Naive thymus-derived CD8-positive, alpha-beta T cell (primary cell): ENCODE data around the gene SCN3A. TPM values are rescaled to one million over a fixed set of nuclear protein-coding genes. Genes with fewer than 3 reads are reported as not detected.

ENCODE experiments used
- ATAC-seq, 2 donors: fragments of 150-1000 bp; cut with Tn5 transposase in 1 of 2; sonication (Bioruptor Pico), chemical (Tn5 transposase) in 1 of 2; 1 replicate in 1 of 2; 2 replicates in 1 of 2; pipeline ENCODE4 v1.10.0; 2021; ENCODE audit warnings: mild to moderate bottlenecking in 2 of 2, moderate library complexity in 2 of 2
- POLR2A ChIA-PET: fragments of 350-600 bp; sonication (Branson Sonifier 250); formaldehyde crosslinking; loops from one replicate; lab custom pipeline; 2021; ENCODE audit warnings: antibody characterized with exemption; lab: Charles Lee
- DNase-seq, 10 donors: peaks; one replicate each; pipeline versions ENCODE4 v3.0.0 to v3.0.0-alpha.2; 2020 to 2022
- H3K27ac Mint-ChIP-seq, 10 donors: one replicate each; pipeline ENCODE4 v1.8.0; 2020 to 2022; ENCODE audit warnings: mild to moderate bottlenecking in 10 of 10, mixed read lengths in 10 of 10, moderate library complexity in 4 of 10, inconsistent platforms in 1 of 10
- H3K27me3 Mint-ChIP-seq, 5 donors: one replicate each; pipeline ENCODE4 v1.8.0; 2021 to 2022; ENCODE audit warnings: mixed read lengths in 5 of 5
- H3K36me3 Mint-ChIP-seq, 3 donors: one replicate each; pipeline ENCODE4 v1.8.0; 2020 to 2022; ENCODE audit warnings: mixed read lengths in 3 of 3, mild to moderate bottlenecking in 2 of 3, inconsistent platforms in 1 of 3
- H3K4me1 Mint-ChIP-seq, 4 donors: one replicate each; pipeline ENCODE4 v1.8.0; 2021 to 2022; ENCODE audit warnings: mixed read lengths in 4 of 4
- H3K4me3 Mint-ChIP-seq, 10 donors: one replicate each; pipeline ENCODE4 v1.8.0; 2020 to 2022; ENCODE audit warnings: mild to moderate bottlenecking in 10 of 10, mixed read lengths in 10 of 10, moderate library complexity in 6 of 10, inconsistent platforms in 1 of 10
- H3K9me3 Mint-ChIP-seq, 9 donors: one replicate each; pipeline ENCODE4 v1.8.0; 2020 to 2022; ENCODE audit warnings: mixed read lengths in 9 of 9, mild to moderate bottlenecking in 3 of 9, inconsistent platforms in 1 of 9, moderate library complexity in 1 of 9
- polyA plus RNA-seq, 3 donors: library from polyadenylated mRNA; unstranded; fragments of 300-500 nt; fragmentation: Illumina TruSeq; gene quantifications; one replicate each; pipeline ENCODE4 v1.2.3, GENCODE V29; 2021
- total RNA-seq, 8 experiments: library from RNA in 2 of 8; stranded (reverse) in 2 of 8; gene quantifications; one replicate each; pipeline ENCODE4 v1.2.3 and lab custom pipeline; 2021 to 2026

The SCN3A gene
- total and polyA plus RNA-seq, 5 experiments from 2014 or later = 0.26 to 0.27 TPM; not detected in 3

DNA sequence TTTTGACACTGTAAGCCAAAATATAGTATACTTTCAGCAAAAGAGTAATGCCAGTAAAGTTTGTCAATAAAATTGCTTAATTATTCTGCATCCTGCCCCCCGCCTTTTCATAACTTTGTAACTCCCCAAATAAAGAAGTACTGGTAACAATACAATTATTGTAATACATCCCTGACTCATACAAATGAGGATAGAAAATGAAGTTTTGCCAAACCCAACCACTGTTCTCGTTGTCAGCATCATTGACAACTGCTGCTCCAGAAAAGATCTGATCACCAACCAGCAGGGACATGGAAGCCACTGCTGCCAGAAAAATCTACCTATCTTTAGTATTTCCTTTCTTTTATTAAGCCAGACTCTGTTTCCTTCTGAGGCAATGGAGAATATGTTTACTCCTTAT is 27.1 kb downstream of the SCN3A start:
- H3K27me3 Mint-ChIP-seq = peaks cover 0 to 5% (median 0%) of the 10 kb centered on the region in 5 donors
- ATAC-seq = no peak

GRCh38 chr2:165173215-165173614 is 30.6 kb downstream of the SCN3A start:
- ATAC-seq (no peak), DNase-seq (no peak)
- Mint-ChIP-seq H3K4me1 (no peaks in the 10 kb centered on the region), H3K36me3 (no peaks in the 10 kb centered on the region), H3K27ac (no peak overlapping the region), H3K4me3 (no peak overlapping the region), H3K9me3 (no peaks in the 10 kb centered on the region), H3K27me3 (no peaks in the 10 kb centered on the region)
- POLR2A ChIA-PET = no interaction called here

More for the DNA sequence above, 27.1 kb downstream of the SCN3A start:
- no peaks in the 10 kb centered on the region for H3K9me3 Mint-ChIP-seq
- no peak for DNase-seq
- no peaks in the 10 kb centered on the region for H3K4me1 Mint-ChIP-seq
- no peak overlapping the region for H3K27ac Mint-ChIP-seq
- no peak overlapping the region for H3K4me3 Mint-ChIP-seq
- H3K36me3 Mint-ChIP-seq = no peaks in the 10 kb centered on the region
- POLR2A ChIA-PET = no interaction called here

DNA sequence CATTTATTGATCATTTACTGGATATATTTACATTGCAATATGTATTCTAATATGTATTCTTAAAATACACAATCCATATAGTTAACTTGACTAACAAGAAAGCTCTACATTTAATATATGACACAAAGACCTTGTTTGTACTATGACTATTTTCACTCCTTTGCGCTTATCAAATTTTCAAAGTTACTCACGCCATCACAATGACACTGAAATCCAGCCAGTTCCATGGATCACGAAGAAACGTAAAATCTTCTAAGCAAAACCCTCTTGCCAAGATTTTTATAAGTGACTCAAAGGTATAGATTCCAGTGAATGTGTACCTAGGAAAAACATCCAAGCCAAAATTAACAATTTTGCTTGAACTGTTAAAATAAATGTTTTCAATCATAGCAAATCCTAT is 39.6 kb downstream of the SCN3A start:
- POLR2A ChIA-PET = no interaction called here
- H3K36me3 Mint-ChIP-seq = no peaks in the 10 kb centered on the region
- H3K27me3 Mint-ChIP-seq = no peaks in the 10 kb centered on the region
- no peaks in the 10 kb centered on the region for H3K9me3 Mint-ChIP-seq
- H3K27ac Mint-ChIP-seq = no peak overlapping the region
- no peak for ATAC-seq
- H3K4me3 Mint-ChIP-seq = no peak overlapping the region
- H3K4me1 Mint-ChIP-seq = no peaks in the 10 kb centered on the region
- DNase-seq = no peak

DNA sequence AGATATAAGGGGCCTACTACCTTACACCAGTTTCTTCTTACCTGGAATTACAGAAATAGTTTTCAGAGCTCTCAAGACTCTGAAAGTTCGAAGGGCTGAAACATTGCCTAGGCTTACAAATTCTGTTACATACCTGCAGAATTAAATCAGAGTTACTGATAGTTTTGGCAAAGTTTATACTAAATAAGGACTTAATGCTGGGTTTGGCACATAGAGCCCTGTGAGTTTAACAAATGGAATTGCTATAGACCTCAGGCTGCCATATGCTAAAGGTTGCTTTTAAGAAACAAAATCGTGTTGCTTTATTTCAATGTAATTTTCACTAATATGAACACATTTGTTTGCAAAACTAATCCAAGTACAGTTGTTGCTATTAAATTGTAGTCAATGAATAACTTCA is 40.1 kb downstream of the SCN3A start:
- no peak for ATAC-seq
- no peaks in the 10 kb centered on the region for H3K4me1 Mint-ChIP-seq

DNA sequence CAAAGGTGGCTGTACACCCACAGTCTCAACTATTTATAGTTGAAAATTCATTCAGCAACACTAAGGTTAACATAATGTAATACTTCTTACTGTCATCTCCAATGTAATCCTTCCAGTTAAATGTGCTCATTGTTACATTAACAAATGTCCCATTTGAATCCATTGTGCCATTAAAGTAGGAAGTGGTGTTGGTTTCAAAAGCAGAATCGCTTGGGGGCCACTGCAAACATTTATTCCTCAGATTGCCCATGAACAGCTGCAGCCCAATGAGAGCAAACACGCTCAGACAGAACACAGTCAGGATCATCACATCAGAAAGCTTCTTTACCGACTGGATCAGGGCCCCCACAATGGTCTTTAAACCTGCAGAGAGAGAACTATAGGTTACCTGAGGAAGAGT is 41.4 kb downstream of the SCN3A start:
- Mint-ChIP-seq H3K4me1 (no peaks in the 10 kb centered on the region), H3K27ac (no peak overlapping the region), H3K4me3 (no peak overlapping the region), H3K36me3 (no peaks in the 10 kb centered on the region), H3K9me3 (no peaks in the 10 kb centered on the region), H3K27me3 (no peaks in the 10 kb centered on the region)
- ATAC-seq (no peak), DNase-seq (no peak)
- POLR2A ChIA-PET = no interaction called here

More for the DNA sequence above, 40.1 kb downstream of the SCN3A start:
- Mint-ChIP-seq H3K36me3 (no peaks in the 10 kb centered on the region), H3K27ac (no peak overlapping the region), H3K9me3 (no peaks in the 10 kb centered on the region), H3K4me3 (no peak overlapping the region), H3K27me3 (no peaks in the 10 kb centered on the region)
- DNase-seq = no peak
- POLR2A ChIA-PET = no interaction called here

DNA sequence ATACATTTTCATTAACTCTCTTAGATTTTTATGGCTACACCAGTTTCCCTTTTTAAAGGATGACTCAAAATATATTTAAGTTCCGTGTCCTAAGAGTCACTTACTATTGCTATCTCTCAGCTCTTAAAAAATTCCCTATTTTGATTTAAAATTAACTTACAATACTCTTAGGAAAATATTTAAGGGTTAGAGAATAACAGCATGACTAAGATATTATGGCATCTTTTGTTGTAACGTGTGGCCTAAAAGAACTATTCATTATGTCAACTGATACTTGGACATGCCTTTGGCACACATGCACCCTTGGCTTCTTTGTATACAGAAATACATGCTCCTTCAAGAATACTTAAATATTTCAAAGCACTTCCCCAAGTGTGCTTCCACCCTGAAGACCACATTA is 42.3 kb downstream of the SCN3A start:
- no peaks in the 10 kb centered on the region for H3K36me3 Mint-ChIP-seq
- no peak overlapping the region for H3K27ac Mint-ChIP-seq
- H3K27me3 Mint-ChIP-seq = no peaks in the 10 kb centered on the region
- DNase-seq (no peak), ATAC-seq (no peak)
- no peaks in the 10 kb centered on the region for H3K4me1 Mint-ChIP-seq
- no peak overlapping the region for H3K4me3 Mint-ChIP-seq
- H3K9me3 Mint-ChIP-seq = no peaks in the 10 kb centered on the region
- POLR2A ChIA-PET = no interaction called here

DNA sequence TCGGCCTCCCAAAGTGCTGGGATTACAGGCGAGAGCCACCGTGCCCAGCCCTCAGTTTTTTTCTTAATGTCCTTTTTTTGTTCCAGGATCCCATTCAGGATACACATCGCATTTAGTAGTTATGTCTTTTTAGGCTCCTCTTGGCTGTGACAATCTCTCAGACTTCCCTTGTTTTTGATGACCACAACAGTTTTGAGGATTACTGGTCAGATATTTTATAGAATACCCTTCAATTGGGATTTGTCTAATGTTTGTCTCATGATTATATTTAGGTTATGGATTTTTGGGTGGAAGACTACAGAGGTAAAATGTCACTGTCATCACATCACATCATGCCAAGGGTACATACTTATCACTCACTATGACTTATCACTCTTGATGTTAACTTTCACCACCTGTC is 46.7 kb downstream of the SCN3A start:
- H3K9me3 Mint-ChIP-seq = no peaks in the 10 kb centered on the region
- H3K4me1 Mint-ChIP-seq = no peaks in the 10 kb centered on the region
- H3K36me3 Mint-ChIP-seq = no peaks in the 10 kb centered on the region
- H3K27me3 Mint-ChIP-seq = no peaks in the 10 kb centered on the region
- DNase-seq = no peak
- POLR2A ChIA-PET = no interaction called here
- no peak overlapping the region for H3K27ac Mint-ChIP-seq
- no peak overlapping the region for H3K4me3 Mint-ChIP-seq
- ATAC-seq = no peak

- Mint-ChIP-seq H3K27me3 (peaks cover 0 to 5% (median 1%) of the 10 kb centered on the region in 5 donors), H3K36me3 (no peaks in the 10 kb centered on the region), H3K4me3 (no peak overlapping the region), H3K9me3 (no peaks in the 10 kb centered on the region), H3K27ac (no peak overlapping the region), H3K4me1 (no peaks in the 10 kb centered on the region)
- DNase-seq = no peak
- POLR2A ChIA-PET = no interaction called here
- no peak for ATAC-seq
These were observed 48.7 kb downstream of the SCN3A start for GRCh38 chr2:165155152-165155551.

- ATAC-seq = no peak
- POLR2A ChIA-PET = no interaction called here
- DNase-seq = no peak
- no peak overlapping the region for H3K27ac Mint-ChIP-seq
- peaks cover 0 to 16% (median 7%) of the 10 kb centered on the region in 5 donors for H3K27me3 Mint-ChIP-seq
- peaks cover 0 to 3% (median 0%) of the 10 kb centered on the region in 9 donors for H3K9me3 Mint-ChIP-seq
- H3K4me1 Mint-ChIP-seq = peaks cover 0 to 3% (median 0%) of the 10 kb centered on the region in 4 donors
- H3K4me3 Mint-ChIP-seq = no peak overlapping the region
- H3K36me3 Mint-ChIP-seq = no peaks in the 10 kb centered on the region
These were observed 54.4 kb downstream of the SCN3A start for GRCh38 chr2:165149439-165149838.

DNA sequence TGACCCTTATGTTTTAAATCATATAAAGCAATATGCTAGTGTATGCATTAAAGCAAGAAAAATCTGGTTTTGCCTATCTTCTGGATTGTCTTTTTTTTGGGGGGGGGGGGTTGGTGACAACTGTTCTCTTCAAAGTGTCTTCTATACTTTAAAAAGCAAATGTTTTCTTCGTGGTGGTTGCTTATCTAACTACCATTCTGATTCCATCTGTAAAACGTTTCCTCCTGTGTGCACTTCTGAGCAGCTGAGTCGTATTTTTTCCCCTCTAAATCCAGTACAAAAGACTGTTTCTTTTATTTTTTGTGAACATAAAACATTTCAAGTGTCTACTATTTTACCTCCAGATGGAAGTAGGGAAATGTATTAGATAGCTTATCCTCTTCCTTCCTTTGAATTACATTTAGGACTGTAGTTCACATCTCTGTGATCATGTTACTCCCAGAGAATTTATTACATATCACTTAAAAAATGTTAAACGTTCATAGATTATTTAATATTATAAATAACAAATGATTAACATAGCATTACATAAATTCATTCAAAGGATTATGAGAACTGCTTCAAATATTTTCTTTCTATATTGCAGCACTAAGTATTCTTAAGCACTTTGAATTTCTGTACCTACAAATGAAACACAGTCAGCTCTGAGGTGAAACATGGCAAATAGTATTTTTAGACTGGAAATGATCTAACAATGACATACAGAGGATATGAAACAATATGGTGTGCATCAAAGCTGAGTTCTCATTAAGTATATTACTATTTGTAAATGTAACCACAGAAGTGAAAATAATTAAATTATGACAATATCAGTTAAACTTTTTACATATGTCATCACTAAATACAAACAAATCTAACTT is 56.4 kb downstream of the SCN3A start:
- Mint-ChIP-seq H3K4me1 (peaks cover 0 to 8% (median 0%) of the 10 kb centered on the region in 4 donors), H3K27ac (no peak overlapping the region), H3K27me3 (peaks cover 0 to 16% (median 7%) of the 10 kb centered on the region in 5 donors), H3K36me3 (no peaks in the 10 kb centered on the region), H3K9me3 (peaks cover 0 to 6% (median 0%) of the 10 kb centered on the region in 9 donors), H3K4me3 (no peak overlapping the region)
- ATAC-seq (no peak), DNase-seq (no peak)
- POLR2A ChIA-PET = no interaction called here

- Mint-ChIP-seq H3K4me3 (no peak overlapping the region), H3K27me3 (peaks cover 0 to 8% (median 0%) of the 10 kb centered on the region in 5 donors), H3K36me3 (no peaks in the 10 kb centered on the region), H3K27ac (no peak overlapping the region), H3K4me1 (peaks cover 0 to 6% (median 0%) of the 10 kb centered on the region in 4 donors), H3K9me3 (peaks cover 0 to 6% (median 0%) of the 10 kb centered on the region in 9 donors)
- DNase-seq (no peak), ATAC-seq (no peak)
- POLR2A ChIA-PET = no interaction called here
These were observed 59.5 kb downstream of the SCN3A start for GRCh38 chr2:165144315-165144714.

GRCh38 chr2:165141601-165142354 is 62.1 kb downstream of the SCN3A start:
- Mint-ChIP-seq H3K27me3 (peaks cover 0 to 4% (median 0%) of the 10 kb centered on the region in 5 donors), H3K27ac (no peak overlapping the region), H3K9me3 (peaks cover 0 to 10% (median 0%) of the 10 kb centered on the region in 9 donors), H3K36me3 (no peaks in the 10 kb centered on the region), H3K4me1 (peaks cover 0 to 6% (median 0%) of the 10 kb centered on the region in 4 donors), H3K4me3 (no peak overlapping the region)
- no peak for ATAC-seq
- no peak for DNase-seq
- POLR2A ChIA-PET = no interaction called here

GRCh38 chr2:165126244-165126643 is 77.6 kb downstream of the SCN3A start:
- Mint-ChIP-seq H3K4me3 (no peak overlapping the region), H3K4me1 (no peaks in the 10 kb centered on the region), H3K27me3 (peaks cover 0 to 1% (median 0%) of the 10 kb centered on the region in 5 donors), H3K27ac (no peak overlapping the region), H3K36me3 (no peaks in the 10 kb centered on the region), H3K9me3 (peaks cover 0 to 11% (median 0%) of the 10 kb centered on the region in 9 donors)
- no peak for DNase-seq
- POLR2A ChIA-PET = no interaction called here
- no peak for ATAC-seq
